IPS-20b (cell line): ENCODE measurements around the gene MYL12B.

Source experiments
- H3K27ac ChIP-seq: one replicate; pipeline ENCODE4 v1.5.1; 2013; ENCODE audit warnings: low read length
- H3K27me3 ChIP-seq: 2 replicates; pipeline ENCODE4 v1.6.1; 2013; ENCODE audit warnings: mild to moderate bottlenecking, low read length, inconsistent platforms; ENCODE audit not compliant: insufficient read depth
- H3K36me3 ChIP-seq: 2 replicates; pipeline ENCODE4 v1.6.1; 2013; ENCODE audit warnings: low read depth, mild to moderate bottlenecking, inconsistent platforms, low read length, moderate library complexity; ENCODE audit not compliant: insufficient read depth
- H3K4me1 ChIP-seq: 2 replicates; pipeline ENCODE4 v1.6.1; 2013; ENCODE audit warnings: mild to moderate bottlenecking, control low read depth, inconsistent platforms, low read length, moderate library complexity; ENCODE audit not compliant: insufficient read depth
- H3K4me3 ChIP-seq: 2 replicates; pipeline ENCODE4 v1.5.1; 2013; ENCODE audit warnings: mild to moderate bottlenecking, low read length, inconsistent platforms
- H3K9ac ChIP-seq: 2 replicates; pipeline ENCODE4 v1.6.1; 2013; ENCODE audit warnings: low read depth, mild to moderate bottlenecking, inconsistent platforms, low read length, moderate library complexity
- H3K9me3 ChIP-seq: 2 replicates; pipeline ENCODE4 v1.6.1; 2013; ENCODE audit warnings: mild to moderate bottlenecking, low read depth, low read length, inconsistent platforms; ENCODE audit not compliant: insufficient read depth

MYL12B gene

GRCh38 chr18:3245185-3245564, 16.8 kb upstream of the MYL12B start:
- Histone ChIP-seq H3K36me3 (peaks cover 10% of the 10 kb centered on the region), H3K27ac (no peak overlapping the region), H3K9ac (no peak overlapping the region), H3K27me3 (no peaks in the 10 kb centered on the region), H3K9me3 (peaks cover 15% of the 10 kb centered on the region), H3K4me1 (peaks cover under 1% of the 10 kb centered on the region; the same call in 1 of the 2 replicates), H3K4me3 (no peak overlapping the region)

GRCh38 chr18:3245853-3246634, 15.9 kb upstream of the MYL12B start:
- Histone ChIP-seq H3K36me3 (peaks cover 16% of the 10 kb centered on the region), H3K4me3 (peak overlapping the region; percentile 99), H3K4me1 (peaks cover 5% of the 10 kb centered on the region; the same call in 1 of the 2 replicates), H3K27me3 (no peaks in the 10 kb centered on the region), H3K9ac (peak overlapping the region; percentile 70; the same call in 1 of the 2 replicates), H3K9me3 (peaks cover 13% of the 10 kb centered on the region), H3K27ac (no peak overlapping the region)

GRCh38 chr18:3246635-3247239, 15.2 kb upstream of the MYL12B start:
- Histone ChIP-seq H3K36me3 (peaks cover 16% of the 10 kb centered on the region), H3K27me3 (no peaks in the 10 kb centered on the region), H3K27ac (peak overlapping the region; percentile 22)

GRCh38 chr18:3247240-3248061, 14.5 kb upstream of the MYL12B start, which contains the start of gene MYL12A:
Gene MYL12A, plus strand, starts transcription at chr18:3247801. Its CDS starts 5,447 bp downstream, at chr18:3253248.
- Histone ChIP-seq H3K27ac (peak within 1 kb of the TSS; percentile 94), H3K27me3 (no peaks in the 10 kb centered on the region), H3K9me3 (no peaks in the 10 kb centered on the region), H3K4me3 (peak within 1 kb of the TSS; percentile 99), H3K9ac (peak within 1 kb of the TSS; percentile 97), H3K4me1 (peaks cover 5% of the 10 kb centered on the region; the same call in 1 of the 2 replicates), H3K36me3 (peaks cover 18% of the 10 kb centered on the region)

More at GRCh38 chr18:3246635-3247239, 15.2 kb upstream of the MYL12B start:
- Histone ChIP-seq H3K4me1 (peaks cover 5% of the 10 kb centered on the region; the same call in 1 of the 2 replicates), H3K9me3 (peaks cover 6% of the 10 kb centered on the region), H3K4me3 (peak overlapping the region; percentile 99), H3K9ac (peak overlapping the region; percentile 70)

GRCh38 chr18:3248062-3248657, 13.8 kb upstream of the MYL12B start:
- Histone ChIP-seq H3K9me3 (no peaks in the 10 kb centered on the region), H3K4me1 (peaks cover 5% of the 10 kb centered on the region; the same call in 1 of the 2 replicates), H3K9ac (peak overlapping the region; percentile 97), H3K27me3 (no peaks in the 10 kb centered on the region), H3K4me3 (peak overlapping the region; percentile 99), H3K27ac (peak overlapping the region; percentile 94), H3K36me3 (peaks cover 25% of the 10 kb centered on the region)

GRCh38 chr18:3248658-3249359, 13.1 kb upstream of the MYL12B start:
- Histone ChIP-seq H3K9ac (peak overlapping the region; percentile 97), H3K27me3 (no peaks in the 10 kb centered on the region), H3K9me3 (no peaks in the 10 kb centered on the region), H3K4me1 (peaks cover 5% of the 10 kb centered on the region; the same call in 1 of the 2 replicates), H3K36me3 (peaks cover 32% of the 10 kb centered on the region), H3K4me3 (peak overlapping the region; percentile 99), H3K27ac (peak overlapping the region; percentile 94)

- H3K4me3 ChIP-seq = no peak overlapping the region
Observed at GRCh38 chr18:3250237-3251107, 11.5 kb upstream of the MYL12B start.

GRCh38 chr18:3251249-3251962, 10.5 kb upstream of the MYL12B start:
- Histone ChIP-seq H3K27me3 (no peaks in the 10 kb centered on the region), H3K4me1 (peaks cover 7% of the 10 kb centered on the region), H3K4me3 (no peak overlapping the region), H3K9me3 (no peaks in the 10 kb centered on the region), H3K36me3 (peaks cover 57% of the 10 kb centered on the region), H3K27ac (no peak overlapping the region), H3K9ac (no peak overlapping the region)

More at GRCh38 chr18:3250237-3251107, 11.5 kb upstream of the MYL12B start:
- Histone ChIP-seq H3K9me3 (no peaks in the 10 kb centered on the region), H3K9ac (no peak overlapping the region; the same call in 1 of the 2 replicates), H3K27ac (no peak overlapping the region), H3K36me3 (peaks cover 48% of the 10 kb centered on the region), H3K27me3 (no peaks in the 10 kb centered on the region), H3K4me1 (peaks cover 5% of the 10 kb centered on the region)

GRCh38 chr18:3251963-3252277, 10.0 kb upstream of the MYL12B start:
- Histone ChIP-seq H3K9ac (no peak overlapping the region), H3K36me3 (peaks cover 63% of the 10 kb centered on the region), H3K4me3 (no peak overlapping the region), H3K4me1 (peaks cover 8% of the 10 kb centered on the region), H3K9me3 (no peaks in the 10 kb centered on the region), H3K27me3 (no peaks in the 10 kb centered on the region), H3K27ac (no peak overlapping the region)

- Histone ChIP-seq H3K9me3 (no peaks in the 10 kb centered on the region), H3K27me3 (no peaks in the 10 kb centered on the region), H3K4me3 (no peak overlapping the region), H3K9ac (no peak overlapping the region), H3K27ac (no peak overlapping the region), H3K4me1 (peaks cover 15% of the 10 kb centered on the region), H3K36me3 (peaks cover 72% of the 10 kb centered on the region)
Observed at GRCh38 chr18:3252843-3253242, 9.1 kb upstream of the MYL12B start.
